Neural cell (in vitro differentiated cells): ENCODE measurements around the gene LUM.

Source experiments
- EP300 ChIP-seq: fragments of 450-650 bp; conservative IDR thresholded peaks from 2 replicates; pipeline ENCODE4 v1.6.1; 2014; ENCODE audit warnings: antibody characterized with exemption, mild to moderate bottlenecking, moderate library complexity; ENCODE audit not compliant: poor library complexity, severe bottlenecking
- MXI1 ChIP-seq: fragments of 450-650 bp; conservative IDR thresholded peaks from 2 replicates; pipeline ENCODE4 v1.6.1; 2014; ENCODE audit warnings: antibody characterized with exemption, mild to moderate bottlenecking; ENCODE audit not compliant: poor library complexity, severe bottlenecking
- POLR2AphosphoS5 ChIP-seq: IDR thresholded peaks from 2 replicates; pipeline ENCODE4 v1.6.1; 2012
- TF ChIP-seq, protein P1 (sequence below): fragments of 450-650 bp; IDR thresholded peaks from 2 replicates; pipeline ENCODE4 v1.5.1; 2014; ENCODE audit warnings: antibody characterized with exemption, mild to moderate bottlenecking, moderate library complexity; ENCODE audit not compliant: poor library complexity, severe bottlenecking
- TF ChIP-seq, protein P2 (sequence below): IDR thresholded peaks from 2 replicates; pipeline ENCODE4 v1.6.1; 2012; ENCODE audit warnings: borderline replicate concordance

DNA sequence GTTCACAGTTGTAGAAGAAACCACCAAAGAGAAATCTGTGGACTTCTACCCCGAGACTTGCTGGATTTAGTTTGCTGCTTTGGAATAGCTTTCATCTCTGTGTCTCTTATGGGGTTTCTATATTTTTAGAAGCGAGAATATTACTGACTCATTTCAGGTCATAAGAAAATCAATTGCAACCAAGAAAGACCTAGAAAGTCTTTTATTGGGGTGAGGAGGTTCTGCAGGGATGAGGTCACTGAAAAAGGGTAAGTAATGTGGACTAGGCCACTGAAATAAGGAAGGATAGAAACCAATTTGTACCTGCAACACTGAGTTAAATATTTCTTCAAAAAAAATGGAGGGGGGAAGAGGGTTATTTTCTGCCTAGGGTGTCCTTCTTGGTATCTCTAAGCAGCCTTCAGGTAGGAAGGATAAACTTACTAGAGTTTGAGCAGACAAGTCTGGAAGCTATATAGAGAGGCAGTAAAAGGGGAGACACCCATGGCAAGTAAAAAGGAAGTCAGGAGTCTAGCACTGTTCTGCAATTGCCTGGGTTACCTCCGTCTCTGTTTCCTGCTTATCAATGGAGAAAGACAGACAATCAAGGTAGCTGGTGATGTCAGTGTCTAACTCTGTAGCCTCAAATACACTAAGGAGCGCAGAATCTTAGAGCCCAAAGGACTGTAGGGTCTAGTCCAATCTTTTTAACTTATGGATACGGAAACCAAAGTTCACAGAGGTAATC, 33.9 kb downstream of the LUM start:
- TF ChIP-seq, protein P1, sequence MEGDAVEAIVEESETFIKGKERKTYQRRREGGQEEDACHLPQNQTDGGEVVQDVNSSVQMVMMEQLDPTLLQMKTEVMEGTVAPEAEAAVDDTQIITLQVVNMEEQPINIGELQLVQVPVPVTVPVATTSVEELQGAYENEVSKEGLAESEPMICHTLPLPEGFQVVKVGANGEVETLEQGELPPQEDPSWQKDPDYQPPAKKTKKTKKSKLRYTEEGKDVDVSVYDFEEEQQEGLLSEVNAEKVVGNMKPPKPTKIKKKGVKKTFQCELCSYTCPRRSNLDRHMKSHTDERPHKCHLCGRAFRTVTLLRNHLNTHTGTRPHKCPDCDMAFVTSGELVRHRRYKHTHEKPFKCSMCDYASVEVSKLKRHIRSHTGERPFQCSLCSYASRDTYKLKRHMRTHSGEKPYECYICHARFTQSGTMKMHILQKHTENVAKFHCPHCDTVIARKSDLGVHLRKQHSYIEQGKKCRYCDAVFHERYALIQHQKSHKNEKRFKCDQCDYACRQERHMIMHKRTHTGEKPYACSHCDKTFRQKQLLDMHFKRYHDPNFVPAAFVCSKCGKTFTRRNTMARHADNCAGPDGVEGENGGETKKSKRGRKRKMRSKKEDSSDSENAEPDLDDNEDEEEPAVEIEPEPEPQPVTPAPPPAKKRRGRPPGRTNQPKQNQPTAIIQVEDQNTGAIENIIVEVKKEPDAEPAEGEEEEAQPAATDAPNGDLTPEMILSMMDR: no peak
- TF ChIP-seq, protein P2, sequence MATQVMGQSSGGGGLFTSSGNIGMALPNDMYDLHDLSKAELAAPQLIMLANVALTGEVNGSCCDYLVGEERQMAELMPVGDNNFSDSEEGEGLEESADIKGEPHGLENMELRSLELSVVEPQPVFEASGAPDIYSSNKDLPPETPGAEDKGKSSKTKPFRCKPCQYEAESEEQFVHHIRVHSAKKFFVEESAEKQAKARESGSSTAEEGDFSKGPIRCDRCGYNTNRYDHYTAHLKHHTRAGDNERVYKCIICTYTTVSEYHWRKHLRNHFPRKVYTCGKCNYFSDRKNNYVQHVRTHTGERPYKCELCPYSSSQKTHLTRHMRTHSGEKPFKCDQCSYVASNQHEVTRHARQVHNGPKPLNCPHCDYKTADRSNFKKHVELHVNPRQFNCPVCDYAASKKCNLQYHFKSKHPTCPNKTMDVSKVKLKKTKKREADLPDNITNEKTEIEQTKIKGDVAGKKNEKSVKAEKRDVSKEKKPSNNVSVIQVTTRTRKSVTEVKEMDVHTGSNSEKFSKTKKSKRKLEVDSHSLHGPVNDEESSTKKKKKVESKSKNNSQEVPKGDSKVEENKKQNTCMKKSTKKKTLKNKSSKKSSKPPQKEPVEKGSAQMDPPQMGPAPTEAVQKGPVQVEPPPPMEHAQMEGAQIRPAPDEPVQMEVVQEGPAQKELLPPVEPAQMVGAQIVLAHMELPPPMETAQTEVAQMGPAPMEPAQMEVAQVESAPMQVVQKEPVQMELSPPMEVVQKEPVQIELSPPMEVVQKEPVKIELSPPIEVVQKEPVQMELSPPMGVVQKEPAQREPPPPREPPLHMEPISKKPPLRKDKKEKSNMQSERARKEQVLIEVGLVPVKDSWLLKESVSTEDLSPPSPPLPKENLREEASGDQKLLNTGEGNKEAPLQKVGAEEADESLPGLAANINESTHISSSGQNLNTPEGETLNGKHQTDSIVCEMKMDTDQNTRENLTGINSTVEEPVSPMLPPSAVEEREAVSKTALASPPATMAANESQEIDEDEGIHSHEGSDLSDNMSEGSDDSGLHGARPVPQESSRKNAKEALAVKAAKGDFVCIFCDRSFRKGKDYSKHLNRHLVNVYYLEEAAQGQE: no peak
- no peak for TF ChIP-seq EP300
- no peak for TF ChIP-seq POLR2AphosphoS5
- TF ChIP-seq MXI1: no peak
